ENCODE measurements around the gene TIPRL. TPM values are rescaled to one million over a fixed set of nuclear protein-coding genes. Genes with fewer than 3 reads are reported as not detected.

TIPRL gene
- total RNA-seq (2021) (44.1 and 50.0 TPM in 2 replicates), Bru-seq, nascent RNA (percentile 78 among the genes with signal in this experiment), BruChase-seq, experiment 1, labeled RNA remaining after a 2-hour chase (percentile 82 among the genes with signal in this experiment), BruChase-seq, experiment 2, labeled RNA remaining after a 6-hour chase (percentile 89 among the genes with signal in this experiment)
- long read RNA-seq, transcript TIPRL-202 (7 exons, 3,032 nt): major isoform, 72 of 83 reads
- long read RNA-seq, partial matches to known transcripts: 4 of 83 reads
- long read RNA-seq, other reads (novel, unspliced or antisense): 7 of 83 reads

- ChIA-PET CTCF (no interaction called here), POLR2A (ENCODE audit: low non-redundant PET) (no interaction called here)
- peak within 1 kb of the TSS; percentile 85 for H3K4me3 ChIP-seq (ENCODE audit: low read depth, low read length, poor library complexity, severe bottlenecking)
- peak within 1 kb of the TSS; percentile 85 for H3K27ac ChIP-seq (ENCODE audit: low read depth, low read length, poor library complexity, severe bottlenecking)
- DNase-seq (ENCODE audit: low spot score): peak; percentile 99
- TF ChIP-seq CTCF (conservative IDR thresholded peaks at IDR 0.05; ENCODE audit: low read depth, low read length) (peak; percentile 64), EZH2 (IDR thresholded peaks at IDR 0.05; ENCODE audit: borderline replicate concordance, low read depth, low read length, poor library complexity, severe bottlenecking) (no peak)
- no TSS peak for BruUV-seq (replicated peaks)
- intact Hi-C loops (cut with micrococcal nuclease; ENCODE audit: unreplicated experiment): loop anchor here (2.0 kb wide), 1 partner anchor 46 kb away; no protein-coding TSS in a partner anchor
- H3K9me3 ChIP-seq (ENCODE audit: low read depth, low read length, poor library complexity, severe bottlenecking): no peaks in the 10 kb centered on the region
- H3K27me3 ChIP-seq (replicated peaks; ENCODE audit: insufficient read depth, low read depth, low read length, poor library complexity): no peaks in the 10 kb centered on the region
- H3K36me3 ChIP-seq (ENCODE audit: insufficient read depth, low read length, poor library complexity, severe bottlenecking): no peaks in the 10 kb centered on the region
- H3K4me1 ChIP-seq (ENCODE audit: insufficient read depth, low read length, poor library complexity, severe bottlenecking): peaks cover 10% of the 10 kb centered on the region
Observed at GRCh38 chr1:168178638-168179437, at the start of gene TIPRL. Gene TIPRL (plus strand): TSS chr1:168178962. CDS start chr1:168179078, 116 bp downstream.

GRCh38 chr1:168129933-168130332, 48.8 kb upstream of the TIPRL start:
- peaks cover 15% of the 10 kb centered on the region for H3K4me1 ChIP-seq (ENCODE audit: insufficient read depth, low read length, poor library complexity, severe bottlenecking)
- BruUV-seq (replicated peaks): no TSS peak
- H3K36me3 ChIP-seq (ENCODE audit: insufficient read depth, low read length, poor library complexity, severe bottlenecking): no peaks in the 10 kb centered on the region
- ChIA-PET CTCF (no interaction called here), POLR2A (ENCODE audit: low non-redundant PET) (no interaction called here)
- no peaks in the 10 kb centered on the region for H3K27me3 ChIP-seq (replicated peaks; ENCODE audit: insufficient read depth, low read depth, low read length, poor library complexity)
- DNase-seq (ENCODE audit: low spot score): no peak
- H3K27ac ChIP-seq (ENCODE audit: low read depth, low read length, poor library complexity, severe bottlenecking): no peak overlapping the region
- no peaks in the 10 kb centered on the region for H3K9me3 ChIP-seq (ENCODE audit: low read depth, low read length, poor library complexity, severe bottlenecking)
- intact Hi-C loops (cut with micrococcal nuclease; ENCODE audit: unreplicated experiment): no loop called here
- TF ChIP-seq EZH2 (IDR thresholded peaks at IDR 0.05; ENCODE audit: borderline replicate concordance, low read depth, low read length, poor library complexity, severe bottlenecking) (no peak), CTCF (conservative IDR thresholded peaks at IDR 0.05; ENCODE audit: low read depth, low read length) (no peak)
- H3K4me3 ChIP-seq (ENCODE audit: low read depth, low read length, poor library complexity, severe bottlenecking): no peak overlapping the region

- Histone ChIP-seq H3K9me3 (ENCODE audit: low read depth, low read length, poor library complexity, severe bottlenecking) (no peaks in the 10 kb centered on the region), H3K4me3 (ENCODE audit: low read depth, low read length, poor library complexity, severe bottlenecking) (no peak overlapping the region), H3K36me3 (ENCODE audit: insufficient read depth, low read length, poor library complexity, severe bottlenecking) (no peaks in the 10 kb centered on the region), H3K27me3 (replicated peaks; ENCODE audit: insufficient read depth, low read depth, low read length, poor library complexity) (no peaks in the 10 kb centered on the region), H3K4me1 (ENCODE audit: insufficient read depth, low read length, poor library complexity, severe bottlenecking) (peaks cover 18% of the 10 kb centered on the region), H3K27ac (ENCODE audit: low read depth, low read length, poor library complexity, severe bottlenecking) (no peak overlapping the region)
- POLR2A ChIA-PET (ENCODE audit: low non-redundant PET): interaction anchor here (0.6 kb wide), 1 partner anchor 18 kb away, joined by 6 read pairs; no protein-coding TSS in a partner anchor
- CTCF ChIA-PET: no interaction called here
- peak; percentile 43 for DNase-seq (ENCODE audit: low spot score)
- no peak for TF ChIP-seq CTCF (conservative IDR thresholded peaks at IDR 0.05; ENCODE audit: low read depth, low read length)
- no peak for TF ChIP-seq EZH2 (IDR thresholded peaks at IDR 0.05; ENCODE audit: borderline replicate concordance, low read depth, low read length, poor library complexity, severe bottlenecking)
- TSS peak; percentile 27 for BruUV-seq (replicated peaks)
- intact Hi-C loops (cut with micrococcal nuclease; ENCODE audit: unreplicated experiment): no loop called here
Observed at GRCh38 chr1:168134132-168134531, 44.6 kb upstream of the TIPRL start.
